ENCODE results near the gene EHD2. TPM values are rescaled to one million over a fixed set of nuclear protein-coding genes. Genes with fewer than 3 reads are reported as not detected.

Gene EHD2
- total RNA-seq, 1 donor from 2014 or later: 148 TPM

DNA sequence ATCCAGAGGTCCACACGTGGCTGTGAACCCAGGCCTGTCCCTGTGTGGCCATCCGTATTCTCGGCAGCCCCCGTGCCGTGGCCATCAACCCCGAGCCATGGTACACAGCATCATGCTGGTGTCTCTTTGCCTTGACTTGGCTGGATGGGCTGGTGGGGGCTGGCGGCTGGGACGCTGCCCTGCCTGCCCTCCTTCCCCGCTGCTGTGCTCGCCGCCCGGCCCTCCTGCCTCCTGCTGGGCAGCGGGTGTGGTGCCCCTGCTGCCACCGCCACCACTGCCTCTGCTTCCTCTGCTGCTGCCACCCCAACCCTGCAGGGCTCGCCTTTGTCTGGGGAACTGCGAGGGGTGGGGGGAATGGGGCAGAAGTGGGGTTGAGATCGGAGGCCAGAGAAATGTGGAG, 19.7 kb upstream of the EHD2 start:
- peaks cover 27% of the 10 kb centered on the region for H3K36me3 ChIP-seq
- no peak overlapping the region for H3K27ac ChIP-seq
- TF ChIP-seq, protein P1, sequence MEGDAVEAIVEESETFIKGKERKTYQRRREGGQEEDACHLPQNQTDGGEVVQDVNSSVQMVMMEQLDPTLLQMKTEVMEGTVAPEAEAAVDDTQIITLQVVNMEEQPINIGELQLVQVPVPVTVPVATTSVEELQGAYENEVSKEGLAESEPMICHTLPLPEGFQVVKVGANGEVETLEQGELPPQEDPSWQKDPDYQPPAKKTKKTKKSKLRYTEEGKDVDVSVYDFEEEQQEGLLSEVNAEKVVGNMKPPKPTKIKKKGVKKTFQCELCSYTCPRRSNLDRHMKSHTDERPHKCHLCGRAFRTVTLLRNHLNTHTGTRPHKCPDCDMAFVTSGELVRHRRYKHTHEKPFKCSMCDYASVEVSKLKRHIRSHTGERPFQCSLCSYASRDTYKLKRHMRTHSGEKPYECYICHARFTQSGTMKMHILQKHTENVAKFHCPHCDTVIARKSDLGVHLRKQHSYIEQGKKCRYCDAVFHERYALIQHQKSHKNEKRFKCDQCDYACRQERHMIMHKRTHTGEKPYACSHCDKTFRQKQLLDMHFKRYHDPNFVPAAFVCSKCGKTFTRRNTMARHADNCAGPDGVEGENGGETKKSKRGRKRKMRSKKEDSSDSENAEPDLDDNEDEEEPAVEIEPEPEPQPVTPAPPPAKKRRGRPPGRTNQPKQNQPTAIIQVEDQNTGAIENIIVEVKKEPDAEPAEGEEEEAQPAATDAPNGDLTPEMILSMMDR (IDR thresholded peaks at IDR 0.05): no peak
- no peak overlapping the region for H3K4me3 ChIP-seq
- no peaks in the 10 kb centered on the region for H3K9me3 ChIP-seq
- intact Hi-C loops (cut with DNase I): no loop called here
- H3K27me3 ChIP-seq (ENCODE audit: low read depth): no peaks in the 10 kb centered on the region
- peaks cover 6% of the 10 kb centered on the region for H3K4me1 ChIP-seq
- ATAC-seq (no peak), DNase-seq (no peak)

DNA sequence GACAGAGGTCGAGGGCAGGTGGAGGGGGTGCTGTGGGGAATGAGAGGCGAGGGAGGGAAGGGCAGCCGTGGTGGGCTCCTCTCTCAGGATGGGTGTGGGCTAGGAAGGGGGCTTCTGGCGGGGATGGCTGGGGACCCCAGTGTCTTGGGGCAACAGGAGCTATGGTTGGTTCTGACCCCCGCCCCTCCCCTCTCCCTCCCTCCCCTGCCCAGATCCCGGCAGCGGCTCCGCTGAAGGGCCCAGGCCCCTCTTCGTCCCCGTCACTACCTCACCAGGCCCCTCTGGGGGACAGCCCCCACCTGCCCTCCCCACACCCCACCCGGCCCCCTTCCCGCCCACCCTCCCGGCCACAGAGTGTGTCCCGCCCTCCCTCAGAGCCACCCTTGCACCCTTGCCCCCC, 19.3 kb upstream of the EHD2 start:
- DNase-seq (no peak), ATAC-seq (no peak)
- H3K4me3 ChIP-seq: no peak overlapping the region
- TF ChIP-seq, protein P1 (IDR thresholded peaks at IDR 0.05): no peak
- no peak overlapping the region for H3K27ac ChIP-seq
- H3K9me3 ChIP-seq: no peaks in the 10 kb centered on the region
- H3K4me1 ChIP-seq: peaks cover 6% of the 10 kb centered on the region
- H3K36me3 ChIP-seq: peaks cover 31% of the 10 kb centered on the region
- intact Hi-C loops (cut with DNase I): no loop called here
- H3K27me3 ChIP-seq (ENCODE audit: low read depth): no peaks in the 10 kb centered on the region

DNA sequence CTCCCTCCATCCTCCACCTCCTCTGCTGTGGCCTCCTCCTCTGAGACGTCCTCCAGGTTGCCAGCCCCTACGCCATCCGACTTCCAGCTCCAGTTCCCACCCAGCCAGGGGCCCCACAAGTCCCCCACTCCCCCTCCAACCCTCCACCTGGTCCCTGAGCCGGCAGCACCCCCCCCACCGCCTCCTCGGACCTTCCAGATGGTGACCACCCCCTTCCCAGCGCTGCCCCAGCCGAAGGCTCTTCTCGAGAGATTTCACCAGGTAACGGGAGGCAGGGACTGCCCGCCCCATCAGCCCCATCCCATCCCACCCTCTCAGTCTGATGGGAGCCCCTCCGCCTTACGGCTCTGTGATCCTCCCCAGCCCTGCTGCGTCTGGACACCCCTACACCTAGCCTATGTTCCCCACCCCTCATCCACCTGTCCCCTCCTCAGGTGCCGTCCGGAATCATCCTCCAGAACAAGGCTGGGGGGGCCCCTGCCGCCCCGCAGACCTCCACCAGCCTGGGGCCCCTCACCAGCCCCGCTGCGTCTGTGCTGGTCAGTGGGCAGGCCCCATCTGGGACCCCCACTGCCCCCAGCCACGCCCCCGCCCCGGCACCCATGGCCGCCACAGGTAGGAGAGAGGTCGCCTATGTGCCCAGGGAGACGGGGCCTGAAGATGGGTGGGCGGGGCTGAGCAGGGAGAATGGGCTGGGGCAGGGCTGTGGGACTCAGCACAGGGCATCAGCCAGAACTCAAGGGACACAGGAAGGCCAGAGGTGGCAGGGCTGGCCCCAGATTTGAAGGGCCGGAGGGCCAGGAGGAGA, 18.6 kb upstream of the EHD2 start:
- no peak for ATAC-seq
- H3K4me1 ChIP-seq: peaks cover 6% of the 10 kb centered on the region
- H3K36me3 ChIP-seq: peaks cover 38% of the 10 kb centered on the region
- no peak overlapping the region for H3K27ac ChIP-seq
- TF ChIP-seq, protein P1 (IDR thresholded peaks at IDR 0.05): no peak
- no peaks in the 10 kb centered on the region for H3K27me3 ChIP-seq (ENCODE audit: low read depth)
- no peak for DNase-seq
- no peak overlapping the region for H3K4me3 ChIP-seq
- intact Hi-C loops (cut with DNase I): no loop called here
- no peaks in the 10 kb centered on the region for H3K9me3 ChIP-seq

DNA sequence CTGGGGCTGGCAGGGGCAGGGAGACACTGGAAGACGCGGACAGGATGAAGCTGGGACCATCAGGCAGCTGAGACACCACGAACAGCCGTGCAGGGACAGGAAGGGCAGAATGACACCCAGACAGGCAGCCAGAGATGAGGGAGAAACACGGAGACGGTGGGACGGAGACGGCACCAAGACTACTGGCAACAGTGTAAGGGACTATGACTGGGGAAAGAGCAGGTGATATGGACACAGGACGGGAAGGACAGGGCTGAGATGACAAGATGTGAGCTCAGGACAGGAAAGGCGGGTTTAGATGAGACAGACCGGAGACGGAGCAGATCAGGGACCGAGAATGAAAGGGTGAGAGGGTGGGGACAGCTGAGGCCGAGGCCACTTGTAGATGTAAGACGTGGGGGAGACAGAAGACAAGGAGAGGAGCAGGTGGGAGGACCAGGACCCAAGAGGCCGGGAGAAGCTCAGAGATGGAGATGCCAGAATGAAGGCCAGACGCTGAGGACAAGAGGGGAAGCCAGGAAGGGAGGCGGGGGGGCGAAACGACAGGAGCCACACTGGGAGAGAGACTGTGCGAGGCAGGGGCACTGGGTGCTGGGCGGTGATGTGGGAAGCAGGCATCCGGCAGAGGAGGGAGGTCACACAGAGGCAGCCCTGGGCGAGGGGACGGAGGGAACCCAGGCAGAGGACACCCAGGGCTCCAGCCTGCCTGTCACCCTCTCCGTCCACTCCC, 17.5 kb upstream of the EHD2 start:
- H3K27me3 ChIP-seq (ENCODE audit: low read depth): no peaks in the 10 kb centered on the region
- intact Hi-C loops (cut with DNase I): no loop called here
- no peak for ATAC-seq
- TF ChIP-seq, protein P1 (IDR thresholded peaks at IDR 0.05): no peak
- H3K4me1 ChIP-seq: peaks cover 6% of the 10 kb centered on the region
- H3K27ac ChIP-seq: no peak overlapping the region
- DNase-seq: no peak
- peaks cover 48% of the 10 kb centered on the region for H3K36me3 ChIP-seq
- no peak overlapping the region for H3K4me3 ChIP-seq
- no peaks in the 10 kb centered on the region for H3K9me3 ChIP-seq

DNA sequence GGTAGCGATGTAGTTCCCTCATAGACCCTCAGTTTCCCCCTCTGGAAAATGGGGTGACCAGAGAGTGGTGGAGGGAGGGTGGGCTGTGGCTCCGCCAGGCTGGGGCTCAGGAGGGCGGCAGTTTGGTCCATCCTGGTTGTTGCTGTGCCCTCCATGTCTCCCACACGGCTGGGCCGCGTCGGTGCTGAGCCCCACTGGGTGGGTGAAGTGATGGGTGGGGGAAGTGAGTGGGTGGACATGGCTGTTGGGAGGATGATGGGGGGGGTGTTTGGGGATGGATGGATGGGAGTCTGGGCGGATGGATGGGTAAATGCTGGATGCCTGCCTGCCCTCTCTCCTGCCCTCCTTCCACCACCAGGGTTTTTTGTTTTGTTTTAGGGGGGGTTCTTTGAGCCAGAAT, 16.6 kb upstream of the EHD2 start:
- Histone ChIP-seq H3K4me3 (no peak overlapping the region), H3K9me3 (no peaks in the 10 kb centered on the region), H3K27me3 (ENCODE audit: low read depth) (no peaks in the 10 kb centered on the region), H3K4me1 (peaks cover 6% of the 10 kb centered on the region), H3K27ac (no peak overlapping the region), H3K36me3 (peaks cover 57% of the 10 kb centered on the region)
- no peak for ATAC-seq
- intact Hi-C loops (cut with DNase I): no loop called here
- DNase-seq: no peak
- TF ChIP-seq, protein P1 (IDR thresholded peaks at IDR 0.05): no peak

Measured in lower lobe of right lung (tissue), 2 donors.